HTR-8/SVneo (cell line): ENCODE measurements around the gene ST6GALNAC5.
"Not testable (repeated sequence)": the region's sequence is repeated elsewhere in the genome, so short reads cannot be mapped to it uniquely, and the experiment has no call there.

Source experiments
- DNase-seq: peaks from one replicate; pipeline ENCODE4 v3.0.0; 2011; ENCODE audit warnings: low spot score, mixed read lengths; ENCODE audit not compliant: insufficient read length
- FAIRE-seq: peaks from 2 replicates; lab custom pipeline; 2011; peaks lifted over from hg19 to GRCh38; lab: Jason Lieb, UNC

ST6GALNAC5 gene

GRCh38 chr1:76865696-76866286 lies 1.5 kb upstream of the ST6GALNAC5 start:
- DNase-seq, result no peak
- no peak for FAIRE-seq

GRCh38 chr1:76866566-76866965 lies 714 bp upstream of the ST6GALNAC5 start:
- DNase-seq (no peak), FAIRE-seq (no peak)

- FAIRE-seq (no peak), DNase-seq (peak; percentile 11)
Observed at GRCh38 chr1:76868154-76868882, 1.0 kb downstream of the ST6GALNAC5 start.

GRCh38 chr1:76868916-76869315 lies 1.6 kb downstream of the ST6GALNAC5 start:
- no peak for DNase-seq
- no peak for FAIRE-seq

- no peak for DNase-seq
- FAIRE-seq, result no peak
Observed at GRCh38 chr1:76870037-76870436, 2.8 kb downstream of the ST6GALNAC5 start.

GRCh38 chr1:76871355-76871974 lies 4.2 kb downstream of the ST6GALNAC5 start:
- no peak for DNase-seq
- FAIRE-seq, result no peak

GRCh38 chr1:76872944-76873343 lies 5.7 kb downstream of the ST6GALNAC5 start:
- FAIRE-seq (no peak), DNase-seq (no peak)

GRCh38 chr1:76876655-76877395 lies 9.5 kb downstream of the ST6GALNAC5 start:
- DNase-seq (no peak), FAIRE-seq (no peak)

- not testable (repeated sequence) for FAIRE-seq, DNase-seq
Observed at GRCh38 chr1:76879014-76879413, 11.7 kb downstream of the ST6GALNAC5 start.

GRCh38 chr1:76881762-76882161 lies 14.5 kb downstream of the ST6GALNAC5 start:
- FAIRE-seq, result no peak
- no peak for DNase-seq

- FAIRE-seq, result no peak
- DNase-seq, result no peak
Observed at GRCh38 chr1:76891931-76892622, 24.8 kb downstream of the ST6GALNAC5 start.

- DNase-seq (no peak), FAIRE-seq (no peak)
Observed at GRCh38 chr1:76892675-76893074, 25.4 kb downstream of the ST6GALNAC5 start.

- DNase-seq, result peak; percentile 30
- FAIRE-seq, result no peak
Observed at GRCh38 chr1:76901158-76901767, 34.0 kb downstream of the ST6GALNAC5 start.

- FAIRE-seq, result no peak
Observed at GRCh38 chr1:76905876-76906595, 38.8 kb downstream of the ST6GALNAC5 start.

GRCh38 chr1:76909311-76909710 lies 42.0 kb downstream of the ST6GALNAC5 start:
- DNase-seq, result no peak
- no peak for FAIRE-seq

More at GRCh38 chr1:76905876-76906595, 38.8 kb downstream of the ST6GALNAC5 start:
- no peak for DNase-seq

- DNase-seq (no peak), FAIRE-seq (no peak)
Observed at GRCh38 chr1:76919085-76919484, 51.8 kb downstream of the ST6GALNAC5 start.

GRCh38 chr1:76921590-76921989 lies 54.3 kb downstream of the ST6GALNAC5 start:
- FAIRE-seq, result no peak
- DNase-seq, result no peak

GRCh38 chr1:76925825-76926224 lies 58.5 kb downstream of the ST6GALNAC5 start:
- no peak for FAIRE-seq
- DNase-seq, result no peak

- no peak for DNase-seq
- FAIRE-seq, result no peak
Observed at GRCh38 chr1:76928522-76928921, 61.2 kb downstream of the ST6GALNAC5 start.
